GM12873 (cell line): Measurements from ENCODE around the gene CAT.

Experiments used
- TF ChIP-seq, protein P1 (sequence below): IDR thresholded peaks from 2 replicates; pipeline ENCODE4 v1.5.1; 2012; ENCODE audit warnings: low read depth, mild to moderate bottlenecking, moderate library complexity, low read length, control low read depth; ENCODE audit not compliant: insufficient read depth; ENCODE audit errors: missing control alignments

Gene CAT

GRCh38 chr11:34499719-34500500 is 61.2 kb downstream of the CAT start:
- TF ChIP-seq, protein P1, sequence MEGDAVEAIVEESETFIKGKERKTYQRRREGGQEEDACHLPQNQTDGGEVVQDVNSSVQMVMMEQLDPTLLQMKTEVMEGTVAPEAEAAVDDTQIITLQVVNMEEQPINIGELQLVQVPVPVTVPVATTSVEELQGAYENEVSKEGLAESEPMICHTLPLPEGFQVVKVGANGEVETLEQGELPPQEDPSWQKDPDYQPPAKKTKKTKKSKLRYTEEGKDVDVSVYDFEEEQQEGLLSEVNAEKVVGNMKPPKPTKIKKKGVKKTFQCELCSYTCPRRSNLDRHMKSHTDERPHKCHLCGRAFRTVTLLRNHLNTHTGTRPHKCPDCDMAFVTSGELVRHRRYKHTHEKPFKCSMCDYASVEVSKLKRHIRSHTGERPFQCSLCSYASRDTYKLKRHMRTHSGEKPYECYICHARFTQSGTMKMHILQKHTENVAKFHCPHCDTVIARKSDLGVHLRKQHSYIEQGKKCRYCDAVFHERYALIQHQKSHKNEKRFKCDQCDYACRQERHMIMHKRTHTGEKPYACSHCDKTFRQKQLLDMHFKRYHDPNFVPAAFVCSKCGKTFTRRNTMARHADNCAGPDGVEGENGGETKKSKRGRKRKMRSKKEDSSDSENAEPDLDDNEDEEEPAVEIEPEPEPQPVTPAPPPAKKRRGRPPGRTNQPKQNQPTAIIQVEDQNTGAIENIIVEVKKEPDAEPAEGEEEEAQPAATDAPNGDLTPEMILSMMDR, result no peak

DNA sequence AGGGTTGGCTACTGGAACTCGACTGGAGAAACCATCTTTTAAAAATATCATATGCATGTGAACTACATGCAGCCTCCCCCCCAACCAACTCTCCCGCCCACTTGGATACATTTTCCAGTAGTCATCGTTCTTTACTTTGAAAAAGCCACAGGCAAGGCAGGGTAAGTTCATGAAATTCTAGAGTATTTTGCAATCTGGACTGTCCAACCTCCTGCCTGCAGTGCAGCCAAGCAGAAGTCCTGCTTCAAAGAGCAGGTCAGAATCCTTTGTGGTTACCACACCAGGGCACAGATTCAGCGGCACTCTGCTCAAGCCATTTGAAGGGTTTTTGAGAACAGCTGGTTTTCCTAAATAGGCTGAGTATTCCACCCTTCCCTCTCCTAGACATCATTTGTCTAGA is 62.8 kb downstream of the CAT start:
- TF ChIP-seq, protein P1, result no peak

- TF ChIP-seq, protein P1, result no peak
Observed at GRCh38 chr11:34501949-34502348, 63.2 kb downstream of the CAT start.

DNA sequence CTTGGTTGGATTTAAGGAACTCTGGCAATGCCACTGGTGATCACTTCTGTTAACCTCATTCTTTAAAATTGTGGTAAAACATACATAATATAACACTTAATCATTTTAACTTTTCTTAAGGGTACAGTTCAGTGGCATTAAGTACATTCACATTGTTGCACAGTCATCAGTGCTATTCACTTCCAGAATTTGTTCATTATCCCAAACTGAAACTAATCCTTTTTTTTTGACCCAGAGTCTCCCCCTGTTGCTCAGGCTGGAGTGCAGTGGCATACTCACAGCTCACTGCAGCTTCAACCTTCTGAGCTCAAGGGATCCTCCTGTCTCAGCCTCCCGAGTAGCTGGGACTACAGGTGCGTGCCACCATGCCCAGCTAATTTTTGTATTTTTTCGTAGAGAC is 64.2 kb downstream of the CAT start:
- TF ChIP-seq, protein P1, result no peak

DNA sequence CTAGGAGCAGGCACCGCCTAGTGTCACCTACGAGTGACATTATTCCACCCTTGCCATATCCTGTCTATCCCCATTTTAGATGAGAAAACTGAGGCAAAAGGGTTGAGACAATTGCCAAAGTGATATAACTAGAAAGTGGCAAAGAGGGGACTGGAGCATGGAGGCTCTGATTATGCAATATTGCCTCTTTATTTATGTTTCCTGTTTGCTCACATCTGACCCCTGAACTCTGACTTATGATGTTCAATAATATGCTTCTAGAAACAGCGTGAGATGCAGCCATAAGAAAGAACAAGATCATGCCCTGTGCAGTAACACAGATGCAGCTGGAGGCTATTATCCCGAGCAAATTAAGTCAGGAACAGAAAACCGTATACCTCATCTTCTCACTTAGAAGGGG is 67.1 kb downstream of the CAT start:
- TF ChIP-seq, protein P1, result no peak

- TF ChIP-seq, protein P1, result no peak
Observed at GRCh38 chr11:34507156-34507555, 68.4 kb downstream of the CAT start.

- TF ChIP-seq, protein P1, result no peak
Observed at GRCh38 chr11:34507610-34508009, 68.9 kb downstream of the CAT start.
